Measurements from ENCODE around the gene CCL22. TPM values are rescaled to one million over a fixed set of nuclear protein-coding genes. Genes with fewer than 3 reads are reported as not detected.
"Not testable (repeated sequence)": the region's sequence is repeated elsewhere in the genome, so short reads cannot be mapped to it uniquely, and the experiment has no call there.

Gene CCL22
- total RNA-seq, 8 experiments from 2014 or later = 0.08 to 0.62 (median 0.25) TPM; not detected in 2

GRCh38 chr16:57372372-57373116 lies 14.0 kb downstream of the CCL22 start, which contains the start of gene CX3CL1:
Gene CX3CL1, plus strand, starts transcription at chr16:57372490. Its CDS starts 79 bp downstream, at chr16:57372569.
- 0% methylated on average over 1 to 3 of the region's 23 CpGs; no CpG with 5 or more reads in 6 of the 10 experiments for WGBS, 10 experiments
- peaks cover 23 to 32% of the 10 kb centered on the region in 2 donors for H3K4me1 ChIP-seq (replicated peaks in 1 of 2)
- in situ Hi-C loops (cut with MboI; ENCODE audit: low pct_unique_long_range_greater_than_20kb in 2 of 9, low sequenced_read_pairs in 9 of 9, unreplicated experiment in 9 of 9) = no loop called here
- H3K4me3 ChIP-seq = peak within 1 kb of the TSS; percentile 8 to 39 (median 31)
- peak within 1 kb of the TSS in 1 of 2 donors; percentile 78 for H3K27ac ChIP-seq
- ATAC-seq (replicated peaks in 6 of 8) = peak; percentile 79 to 96 (median 92)

- peak overlapping the region in 4 of 5 donors; percentile 21 to 39 (median 32) for H3K4me3 ChIP-seq
- H3K4me1 ChIP-seq (replicated peaks in 1 of 2) = peaks cover 24 to 39% of the 10 kb centered on the region in 2 donors
- in situ Hi-C loops (cut with MboI; ENCODE audit: low pct_unique_long_range_greater_than_20kb in 2 of 9, low sequenced_read_pairs in 9 of 9, unreplicated experiment in 9 of 9) = no loop called here
- ATAC-seq (replicated peaks in 6 of 8) = no peak
- no peak overlapping the region for H3K27ac ChIP-seq
- WGBS, 10 experiments = 29 to 100% (median 61%) methylated on average over 1 to 5 of the region's 9 CpGs; no CpG with 5 or more reads in 2 of the 10 experiments
Measured at GRCh38 chr16:57373117-57373947, 14.7 kb downstream of the CCL22 start.

- WGBS, 10 experiments = 20 to 54% (median 20%) methylated on average over 1 to 8 of the region's 9 CpGs; no CpG with 5 or more reads in 5 of the 10 experiments
- Histone ChIP-seq H3K27ac (no peak overlapping the region), H3K4me3 (no peak overlapping the region), H3K4me1 (replicated peaks in 1 of 2) (peaks cover 24 to 39% of the 10 kb centered on the region in 2 donors)
- in situ Hi-C loops (cut with MboI; ENCODE audit: low pct_unique_long_range_greater_than_20kb in 2 of 9, low sequenced_read_pairs in 9 of 9, unreplicated experiment in 9 of 9) = no loop called here
- no peak for ATAC-seq (replicated peaks in 6 of 8)
Measured at GRCh38 chr16:57374067-57374534, 15.5 kb downstream of the CCL22 start.

DNA sequence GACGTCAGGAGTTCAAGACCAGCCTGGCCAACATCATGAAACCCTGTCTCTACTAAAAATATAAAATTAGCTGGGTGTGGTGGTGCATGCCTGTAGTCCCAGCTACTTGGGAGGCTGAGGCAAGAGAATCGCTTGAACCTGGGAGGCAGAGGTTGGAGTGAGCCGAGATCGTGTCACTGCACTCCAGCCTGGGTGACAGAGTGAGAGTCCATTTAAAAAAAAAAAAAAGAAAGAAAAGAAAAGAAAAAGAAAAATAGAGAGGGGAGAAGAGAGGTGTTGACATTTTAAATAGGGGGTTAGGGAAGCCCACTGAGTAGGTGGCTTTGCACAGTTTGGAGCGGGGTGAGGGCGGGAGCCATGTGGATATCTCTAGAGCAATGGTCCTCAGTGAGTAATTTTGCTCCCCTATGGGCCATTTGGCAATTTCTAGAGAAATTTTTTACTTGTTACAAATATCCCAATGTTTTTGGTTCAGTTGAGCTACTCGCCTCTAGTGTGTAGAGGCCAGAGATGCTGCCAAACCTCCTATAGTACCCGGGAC lies 16.4 kb downstream of the CCL22 start:
- ATAC-seq (replicated peaks in 6 of 8) = not testable (repeated sequence)

GRCh38 chr16:57376313-57376818 lies 17.8 kb downstream of the CCL22 start:
- no peak for ATAC-seq (replicated peaks in 6 of 8)
- Histone ChIP-seq H3K4me3 (no peak overlapping the region), H3K27ac (no peak overlapping the region), H3K4me1 (replicated peaks in 1 of 2) (peaks cover 24 to 39% of the 10 kb centered on the region in 2 donors)
- in situ Hi-C loops (cut with MboI; ENCODE audit: low pct_unique_long_range_greater_than_20kb in 2 of 9, low sequenced_read_pairs in 9 of 9, unreplicated experiment in 9 of 9) = no loop called here
- WGBS, 10 experiments = 75 to 100% (median 86%) methylated on average over 1 to 2 of the region's 3 CpGs; no CpG with 5 or more reads in 5 of the 10 experiments

More for the DNA sequence above, 16.4 kb downstream of the CCL22 start:
- H3K4me3 ChIP-seq; in situ Hi-C loops (cut with MboI; ENCODE audit: low pct_unique_long_range_greater_than_20kb in 2 of 9, low sequenced_read_pairs in 9 of 9, unreplicated experiment in 9 of 9); H3K27ac ChIP-seq: not testable (repeated sequence)
- 80 to 100% (median 90%) methylated on average over 2 to 7 of the region's 8 CpGs for WGBS, 10 experiments
- H3K4me1 ChIP-seq (replicated peaks in 1 of 2) = peaks cover 24 to 39% of the 10 kb centered on the region in 2 donors

GRCh38 chr16:57377080-57377841 lies 18.7 kb downstream of the CCL22 start:
- ATAC-seq (replicated peaks in 6 of 8) = peak in 3 of 8 experiments; percentile 82 to 89 (median 84)
- in situ Hi-C loops (cut with MboI; ENCODE audit: low pct_unique_long_range_greater_than_20kb in 2 of 9, low sequenced_read_pairs in 9 of 9, unreplicated experiment in 9 of 9) = no loop called here
- WGBS, 10 experiments = 0 to 100% (median 80%) methylated on average over 1 to 3 of the region's 5 CpGs; no CpG with 5 or more reads in 5 of the 10 experiments
- H3K27ac ChIP-seq = no peak overlapping the region
- no peak overlapping the region for H3K4me3 ChIP-seq
- H3K4me1 ChIP-seq (replicated peaks in 1 of 2) = peaks cover 19 to 33% of the 10 kb centered on the region in 2 donors

- Histone ChIP-seq H3K4me1 (replicated peaks in 1 of 2) (peaks cover 3 to 11% of the 10 kb centered on the region in 2 donors), H3K4me3 (no peak overlapping the region), H3K27ac (no peak overlapping the region)
- WGBS, 10 experiments = 90 to 100% (median 100%) methylated on average over 1 to 6 of the region's 10 CpGs; no CpG with 5 or more reads in 5 of the 10 experiments
- in situ Hi-C loops (cut with MboI; ENCODE audit: low pct_unique_long_range_greater_than_20kb in 2 of 9, low sequenced_read_pairs in 9 of 9, unreplicated experiment in 9 of 9) = no loop called here
- no peak for ATAC-seq (replicated peaks in 6 of 8)
Measured at GRCh38 chr16:57379579-57379978, 21.0 kb downstream of the CCL22 start.

- H3K27ac ChIP-seq = no peak overlapping the region
- in situ Hi-C loops (cut with MboI; ENCODE audit: low pct_unique_long_range_greater_than_20kb in 2 of 9, low sequenced_read_pairs in 9 of 9, unreplicated experiment in 9 of 9) = no loop called here
- peaks cover 2 to 10% of the 10 kb centered on the region in 2 donors for H3K4me1 ChIP-seq (replicated peaks in 1 of 2)
- 74 to 100% (median 100%) methylated on average over 1 to 4 of the region's 8 CpGs; no CpG with 5 or more reads in 7 of the 10 experiments for WGBS, 10 experiments
- no peak for ATAC-seq (replicated peaks in 6 of 8)
- H3K4me3 ChIP-seq = no peak overlapping the region
Measured at GRCh38 chr16:57380671-57381462, 22.3 kb downstream of the CCL22 start.

GRCh38 chr16:57381791-57382534 lies 23.4 kb downstream of the CCL22 start:
- Histone ChIP-seq H3K4me3 (no peak overlapping the region), H3K27ac (no peak overlapping the region), H3K4me1 (replicated peaks in 1 of 2) (peaks cover 2 to 18% of the 10 kb centered on the region in 2 donors)
- in situ Hi-C loops (cut with MboI; ENCODE audit: low pct_unique_long_range_greater_than_20kb in 2 of 9, low sequenced_read_pairs in 9 of 9, unreplicated experiment in 9 of 9) = no loop called here
- 40 to 92% (median 82%) methylated on average over 1 to 3 of the region's 35 CpGs; no CpG with 5 or more reads in 6 of the 10 experiments for WGBS, 10 experiments
- no peak for ATAC-seq (replicated peaks in 6 of 8)

DNA sequence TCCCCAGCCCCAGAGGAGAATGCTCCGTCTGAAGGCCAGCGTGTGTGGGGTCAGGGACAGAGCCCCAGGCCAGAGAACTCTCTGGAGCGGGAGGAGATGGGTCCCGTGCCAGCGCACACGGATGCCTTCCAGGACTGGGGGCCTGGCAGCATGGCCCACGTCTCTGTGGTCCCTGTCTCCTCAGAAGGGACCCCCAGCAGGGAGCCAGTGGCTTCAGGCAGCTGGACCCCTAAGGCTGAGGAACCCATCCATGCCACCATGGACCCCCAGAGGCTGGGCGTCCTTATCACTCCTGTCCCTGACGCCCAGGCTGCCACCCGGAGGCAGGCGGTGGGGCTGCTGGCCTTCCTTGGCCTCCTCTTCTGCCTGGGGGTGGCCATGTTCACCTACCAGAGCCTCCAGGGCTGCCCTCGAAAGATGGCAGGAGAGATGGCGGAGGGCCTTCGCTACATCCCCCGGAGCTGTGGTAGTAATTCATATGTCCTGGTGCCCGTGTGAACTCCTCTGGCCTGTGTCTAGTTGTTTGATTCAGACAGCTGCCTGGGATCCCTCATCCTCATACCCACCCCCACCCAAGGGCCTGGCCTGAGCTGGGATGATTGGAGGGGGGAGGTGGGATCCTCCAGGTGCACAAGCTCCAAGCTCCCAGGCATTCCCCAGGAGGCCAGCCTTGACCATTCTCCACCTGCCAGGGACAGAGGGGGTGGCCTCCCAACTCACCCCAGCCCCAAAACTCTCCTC lies 24.1 kb downstream of the CCL22 start:
- WGBS, 10 experiments = 94 to 100% (median 97%) methylated on average over 2 to 5 of the region's 16 CpGs; no CpG with 5 or more reads in 7 of the 10 experiments
- in situ Hi-C loops (cut with MboI; ENCODE audit: low pct_unique_long_range_greater_than_20kb in 2 of 9, low sequenced_read_pairs in 9 of 9, unreplicated experiment in 9 of 9) = no loop called here
- no peak overlapping the region for H3K4me3 ChIP-seq
- H3K27ac ChIP-seq = no peak overlapping the region
- no peak for ATAC-seq (replicated peaks in 6 of 8)
- H3K4me1 ChIP-seq (replicated peaks in 1 of 2) = peaks cover 0 to 13% of the 10 kb centered on the region in 2 donors

Measured in motor neuron (in vitro differentiated cells).